Testis (tissue), 2 donors: ENCODE results near the gene PDLIM5.

ENCODE experiments used
- POLR2A ChIP-seq: fragments of 450-650 bp; IDR thresholded peaks from one replicate; pipeline ENCODE4 v1.6.1; 2017; ENCODE audit warnings: antibody characterized with exemption, mild to moderate bottlenecking, moderate library complexity
- TF ChIP-seq, protein P1 (sequence below), 3 experiments: fragments of 450-650 bp in 2 of 3; fragments of 200-600 bp in 1 of 3; sonication (generic) in 1 of 3; IDR thresholded peaks; one replicate each; pipeline ENCODE4 v1.5.1; 2016 to 2019; ENCODE audit warnings: antibody characterized with exemption in 3 of 3, mild to moderate bottlenecking in 2 of 3, moderate library complexity in 1 of 3

DNA sequence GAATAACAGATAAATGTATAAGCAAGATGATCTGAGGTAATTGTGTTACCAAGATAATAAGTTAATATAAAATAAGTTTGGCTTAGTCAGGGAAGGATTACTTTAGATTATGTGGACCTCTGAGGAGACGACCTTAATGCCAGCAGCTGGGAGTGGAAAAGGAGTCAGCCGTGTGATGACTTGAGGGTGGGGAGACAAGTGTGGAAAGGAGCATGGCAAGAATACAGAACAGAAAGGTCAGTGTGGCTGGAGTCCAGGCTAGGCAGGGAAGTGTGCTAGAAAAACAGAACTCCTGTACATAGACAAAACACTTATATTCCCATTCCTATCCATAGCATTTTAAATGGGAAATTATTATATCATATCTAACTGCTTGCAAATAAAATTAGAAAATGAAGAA lies 138.8 kb downstream of the PDLIM5 start:
- TF ChIP-seq, protein P1, sequence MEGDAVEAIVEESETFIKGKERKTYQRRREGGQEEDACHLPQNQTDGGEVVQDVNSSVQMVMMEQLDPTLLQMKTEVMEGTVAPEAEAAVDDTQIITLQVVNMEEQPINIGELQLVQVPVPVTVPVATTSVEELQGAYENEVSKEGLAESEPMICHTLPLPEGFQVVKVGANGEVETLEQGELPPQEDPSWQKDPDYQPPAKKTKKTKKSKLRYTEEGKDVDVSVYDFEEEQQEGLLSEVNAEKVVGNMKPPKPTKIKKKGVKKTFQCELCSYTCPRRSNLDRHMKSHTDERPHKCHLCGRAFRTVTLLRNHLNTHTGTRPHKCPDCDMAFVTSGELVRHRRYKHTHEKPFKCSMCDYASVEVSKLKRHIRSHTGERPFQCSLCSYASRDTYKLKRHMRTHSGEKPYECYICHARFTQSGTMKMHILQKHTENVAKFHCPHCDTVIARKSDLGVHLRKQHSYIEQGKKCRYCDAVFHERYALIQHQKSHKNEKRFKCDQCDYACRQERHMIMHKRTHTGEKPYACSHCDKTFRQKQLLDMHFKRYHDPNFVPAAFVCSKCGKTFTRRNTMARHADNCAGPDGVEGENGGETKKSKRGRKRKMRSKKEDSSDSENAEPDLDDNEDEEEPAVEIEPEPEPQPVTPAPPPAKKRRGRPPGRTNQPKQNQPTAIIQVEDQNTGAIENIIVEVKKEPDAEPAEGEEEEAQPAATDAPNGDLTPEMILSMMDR (IDR thresholded peaks at IDR 0.05): no peak
- no peak for TF ChIP-seq POLR2A
